ENCODE data around the gene MGST3. TPM values are rescaled to one million over a fixed set of nuclear protein-coding genes. Genes with fewer than 3 reads are reported as not detected.
"Not testable (repeated sequence)": the region's sequence is repeated elsewhere in the genome, so short reads cannot be mapped to it uniquely, and the experiment has no call there.

Gene MGST3
- polyA plus RNA-seq, 4 donors, result 186 to 203 (median 197) TPM

- no peak for DNase-seq (ENCODE audit: low read depth in 4 of 4, low spot score in 3 of 4)
These were observed 18.0 kb downstream of the MGST3 start for GRCh38 chr1:165648919-165649572.

- no peak for DNase-seq (ENCODE audit: low read depth in 4 of 4, low spot score in 3 of 4)
These were observed 20.1 kb downstream of the MGST3 start for GRCh38 chr1:165650981-165651625.

GRCh38 chr1:165658766-165659580 is 27.9 kb downstream of the MGST3 start:
- not testable (repeated sequence) for DNase-seq (ENCODE audit: low read depth in 4 of 4, low spot score in 3 of 4)

GRCh38 chr1:165659581-165659895 is 28.5 kb downstream of the MGST3 start:
- no peak for DNase-seq (ENCODE audit: low read depth in 4 of 4, low spot score in 3 of 4)

GRCh38 chr1:165661703-165662102 is 30.7 kb downstream of the MGST3 start:
- DNase-seq (ENCODE audit: low read depth in 4 of 4, low spot score in 3 of 4), result no peak

- DNase-seq (ENCODE audit: low read depth in 4 of 4, low spot score in 3 of 4), result no peak
These were observed 31.2 kb downstream of the MGST3 start for GRCh38 chr1:165662186-165662585.

- no peak for DNase-seq (ENCODE audit: low read depth in 4 of 4, low spot score in 3 of 4)
These were observed 35.3 kb downstream of the MGST3 start for GRCh38 chr1:165666152-165666825.

- DNase-seq (ENCODE audit: low read depth in 4 of 4, low spot score in 3 of 4), result no peak
These were observed 37.1 kb downstream of the MGST3 start for GRCh38 chr1:165668184-165668583.

GRCh38 chr1:165671526-165671925 is 40.5 kb downstream of the MGST3 start:
- no peak for DNase-seq (ENCODE audit: low read depth in 4 of 4, low spot score in 3 of 4)

- no peak for DNase-seq (ENCODE audit: low read depth in 4 of 4, low spot score in 3 of 4)
These were observed 43.6 kb downstream of the MGST3 start for GRCh38 chr1:165674599-165674998.

- no peak for DNase-seq (ENCODE audit: low read depth in 4 of 4, low spot score in 3 of 4)
These were observed 44.8 kb downstream of the MGST3 start for GRCh38 chr1:165675794-165676193.

- DNase-seq (ENCODE audit: low read depth in 4 of 4, low spot score in 3 of 4), result no peak
These were observed 47.5 kb downstream of the MGST3 start for GRCh38 chr1:165678509-165678908.

GRCh38 chr1:165679282-165680036 is 48.4 kb downstream of the MGST3 start:
- no peak for DNase-seq (ENCODE audit: low read depth in 4 of 4, low spot score in 3 of 4)

GRCh38 chr1:165680303-165680702 is 49.3 kb downstream of the MGST3 start:
- no peak for DNase-seq (ENCODE audit: low read depth in 4 of 4, low spot score in 3 of 4)

- not testable (repeated sequence) for DNase-seq (ENCODE audit: low read depth in 4 of 4, low spot score in 3 of 4)
These were observed 49.7 kb downstream of the MGST3 start for GRCh38 chr1:165680773-165681172.

GRCh38 chr1:165683848-165684485 is 52.9 kb downstream of the MGST3 start:
- no peak for DNase-seq (ENCODE audit: low read depth in 4 of 4, low spot score in 3 of 4)

- no peak for DNase-seq (ENCODE audit: low read depth in 4 of 4, low spot score in 3 of 4)
These were observed 55.3 kb downstream of the MGST3 start for GRCh38 chr1:165686121-165686970.

GRCh38 chr1:165686971-165687433 is 56.0 kb downstream of the MGST3 start:
- DNase-seq (ENCODE audit: low read depth in 4 of 4, low spot score in 3 of 4), result no peak

- DNase-seq (ENCODE audit: low read depth in 4 of 4, low spot score in 3 of 4), result no peak
These were observed 57.0 kb downstream of the MGST3 start for GRCh38 chr1:165688046-165688445.

Measured in right renal pelvis (tissue), 4 donors.